HG03442 (cell line): ENCODE measurements around the gene AACS.
A peak's percentile ranks its signal among the peaks of the same experiment; 100 is the strongest.

ENCODE experiments used
- ATAC-seq: cut with Tn5 transposase; IDR thresholded peaks from one replicate; pipeline ENCODE4 v1.9.1; 2021; ENCODE audit warnings: mild to moderate bottlenecking, moderate library complexity; ENCODE audit not compliant: unreplicated experiment

Gene AACS

DNA sequence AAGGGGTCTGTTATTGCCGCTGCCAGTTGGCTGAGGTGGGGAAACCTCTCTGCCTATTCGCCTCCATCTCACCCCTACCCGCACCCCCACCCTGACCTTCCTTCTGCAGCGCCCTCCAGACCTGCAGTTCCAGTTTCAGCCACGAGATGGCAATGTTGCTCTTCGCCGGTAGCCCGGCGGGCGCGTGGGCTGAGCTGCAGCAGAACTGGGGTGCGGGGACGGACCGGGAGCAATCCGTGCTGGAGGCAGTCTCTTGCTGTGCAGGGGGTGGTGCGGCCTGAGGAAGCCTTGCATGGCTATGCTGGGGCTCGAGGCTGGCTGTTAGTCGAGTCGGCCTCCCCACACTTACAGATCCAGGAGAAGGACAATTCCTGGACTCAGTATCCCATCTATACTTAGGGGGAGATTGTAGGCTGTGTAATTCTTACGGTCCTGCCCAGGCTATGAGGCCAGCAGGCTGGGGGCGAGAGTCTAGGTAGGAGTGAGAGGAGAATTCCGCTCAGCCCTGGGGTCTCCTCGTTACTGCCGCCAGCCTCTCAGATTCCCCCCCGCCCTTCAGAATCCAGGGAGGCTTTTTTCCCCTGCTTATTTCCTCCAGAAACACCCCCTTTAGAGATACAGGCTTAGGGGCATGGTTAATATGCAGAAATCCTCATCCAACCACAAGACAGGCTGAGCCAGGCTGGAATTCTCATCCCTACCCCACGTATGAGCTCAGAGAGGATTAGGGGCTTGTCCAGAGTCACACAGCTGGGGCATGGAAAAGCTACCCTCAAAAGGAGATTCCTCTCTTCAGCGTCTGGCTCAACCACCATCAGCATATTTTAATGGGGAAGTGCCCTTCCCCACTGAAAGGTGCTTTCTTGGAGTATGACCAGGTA lies 118.2 kb downstream of the AACS start:
- ATAC-seq = peak; percentile 59

DNA sequence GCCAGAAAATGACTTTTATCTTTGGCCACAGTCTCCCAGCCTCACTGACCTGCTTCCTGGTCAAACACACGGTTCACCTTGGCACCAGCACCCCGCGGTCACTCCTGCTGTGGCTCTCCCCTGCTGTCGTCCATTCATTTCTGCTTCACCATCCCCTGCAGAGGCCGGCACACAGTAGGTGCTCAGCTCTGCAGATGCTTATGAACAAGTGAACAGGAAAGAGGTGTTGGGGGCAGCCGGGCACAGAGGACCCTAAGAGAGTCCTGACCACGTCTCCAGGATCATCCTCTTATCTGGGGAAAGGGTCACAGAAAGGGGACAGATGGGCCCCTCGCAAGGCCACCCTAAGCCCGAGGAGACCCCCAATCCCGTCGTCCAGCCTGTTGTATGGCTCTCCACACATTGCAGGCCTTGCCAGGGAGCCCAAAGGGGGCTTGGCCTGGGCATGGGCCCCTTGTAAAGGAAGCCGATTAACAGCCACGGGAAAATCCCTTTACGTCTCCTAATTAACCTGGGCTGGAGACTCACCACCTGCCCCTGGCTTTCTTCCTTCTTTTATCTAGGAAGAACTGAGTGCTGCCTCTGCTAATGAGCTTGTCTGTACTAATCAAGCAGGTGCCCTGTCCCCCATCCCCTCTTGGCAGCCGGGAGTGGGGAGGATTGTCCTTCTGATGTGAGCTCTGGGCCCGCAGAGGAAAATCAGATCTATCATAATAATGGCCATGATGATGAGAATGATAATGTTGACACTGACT lies 119.2 kb downstream of the AACS start:
- no peak for ATAC-seq

- ATAC-seq = no peak
Measured at GRCh38 chr12:125185311-125185739, 120.1 kb downstream of the AACS start.

DNA sequence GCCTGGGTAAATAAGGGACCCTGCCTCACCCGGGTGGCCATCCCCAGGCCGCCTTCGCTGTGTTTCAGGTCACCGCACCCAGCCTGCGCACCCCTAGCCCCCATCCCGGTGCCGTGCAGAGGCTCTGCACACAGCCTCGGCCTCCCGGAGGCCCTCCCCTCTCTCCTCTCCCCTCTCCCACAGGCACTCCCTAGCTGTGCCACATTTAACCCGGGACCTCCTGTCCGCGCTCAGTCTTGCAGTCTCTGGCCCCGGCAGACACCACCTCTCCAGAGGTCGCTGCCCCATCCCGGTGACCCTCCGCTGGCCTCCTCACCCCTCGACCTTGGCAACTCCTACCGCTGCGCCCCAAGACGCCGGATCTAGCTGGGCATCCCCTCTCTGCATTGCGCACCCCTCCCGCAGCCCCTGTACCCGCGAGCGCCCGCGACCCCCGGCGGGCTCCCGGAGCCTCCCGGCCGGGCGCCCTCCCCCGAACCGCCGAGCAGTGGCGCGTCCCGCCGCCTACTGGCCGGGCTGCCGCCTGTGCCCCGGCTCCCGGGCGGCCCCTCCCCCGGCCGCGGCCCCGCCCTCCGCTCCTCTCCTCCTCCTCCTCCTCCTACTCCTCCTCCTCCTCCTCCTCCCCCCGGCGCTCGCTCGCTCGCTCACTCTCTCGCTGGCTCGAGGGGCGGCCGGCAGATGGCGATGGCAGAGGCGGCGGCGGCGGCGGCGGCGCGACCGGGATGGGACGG lies 120.7 kb downstream of the AACS start, which contains the start of gene TMEM132B:
TSS of gene TMEM132B (plus strand) at position 647 of the 731 bp plus-strand sequence.
- ATAC-seq = peak; percentile 46

- ATAC-seq = peak; percentile 23
Measured at GRCh38 chr12:125186471-125187147, 121.4 kb downstream of the AACS start.

DNA sequence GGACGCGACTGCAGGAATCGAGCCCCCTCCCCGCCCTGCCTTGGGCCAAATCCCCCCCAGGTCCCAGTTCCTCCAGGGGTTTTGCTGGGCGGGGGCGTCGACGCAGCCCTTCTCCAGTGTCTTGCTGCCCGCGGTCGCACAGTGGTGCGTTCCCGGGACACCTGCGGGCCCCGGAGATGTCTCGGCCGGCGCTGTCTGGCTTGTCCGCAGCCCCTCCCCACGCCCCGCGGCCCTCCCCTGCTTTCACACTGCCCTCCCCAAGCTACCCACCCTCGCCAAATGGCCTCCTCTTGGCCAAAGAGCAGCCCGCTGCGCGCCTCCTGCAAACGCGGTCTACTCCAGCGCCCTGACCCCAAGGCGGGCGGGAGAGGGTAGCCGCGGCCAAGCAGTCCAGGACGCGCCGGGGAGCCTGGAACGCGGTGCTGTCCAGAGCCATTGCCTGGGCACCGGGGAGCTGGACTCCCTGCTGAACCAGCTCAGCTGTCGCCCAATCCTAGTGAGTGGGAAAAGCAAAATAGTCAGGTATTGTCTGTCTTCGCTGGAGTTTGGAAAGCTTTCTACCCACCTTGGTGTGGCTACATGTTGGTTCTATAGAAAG lies 122.0 kb downstream of the AACS start:
- ATAC-seq = no peak

GRCh38 chr12:125187780-125188741 lies 122.8 kb downstream of the AACS start:
- no peak for ATAC-seq

DNA sequence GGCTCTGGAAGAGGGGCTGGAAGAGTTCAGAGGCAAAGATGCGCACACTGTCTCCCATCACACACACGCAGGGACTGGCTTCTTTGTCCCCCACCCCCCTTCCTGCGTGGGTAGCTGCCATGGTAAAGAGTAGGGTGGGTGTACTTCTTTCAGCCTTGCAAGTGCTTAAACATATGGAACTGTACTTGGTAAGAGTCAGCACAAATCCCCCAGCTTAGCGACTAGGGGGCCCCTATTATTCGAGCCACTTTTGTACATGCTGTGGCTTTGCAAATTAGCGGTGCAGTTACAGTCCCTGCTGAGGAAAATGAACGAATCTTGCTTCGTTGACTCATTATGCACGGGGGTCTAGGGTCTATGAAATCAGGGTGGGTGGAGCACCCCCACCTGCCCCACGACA lies 123.8 kb downstream of the AACS start:
- ATAC-seq = no peak

DNA sequence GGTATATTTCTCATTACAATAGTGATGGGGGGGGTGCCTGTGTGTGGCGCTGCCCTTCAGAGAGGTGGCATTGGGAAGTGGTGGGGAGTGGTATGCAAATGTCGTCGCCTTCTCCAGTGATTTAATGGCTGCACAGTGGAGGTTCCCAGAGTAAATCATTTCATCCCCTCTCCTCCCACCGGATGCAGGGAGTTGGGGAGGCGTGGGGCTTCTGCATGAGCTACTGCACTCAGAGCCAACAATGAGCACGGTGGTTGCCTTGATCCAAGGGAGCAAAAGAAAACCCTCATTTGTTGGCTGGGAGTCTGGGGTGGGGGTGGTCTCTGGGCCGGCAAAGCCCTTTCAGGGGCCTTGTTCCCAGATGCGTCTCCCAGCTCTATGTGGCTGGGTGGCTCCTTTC lies 124.3 kb downstream of the AACS start:
- ATAC-seq = no peak

DNA sequence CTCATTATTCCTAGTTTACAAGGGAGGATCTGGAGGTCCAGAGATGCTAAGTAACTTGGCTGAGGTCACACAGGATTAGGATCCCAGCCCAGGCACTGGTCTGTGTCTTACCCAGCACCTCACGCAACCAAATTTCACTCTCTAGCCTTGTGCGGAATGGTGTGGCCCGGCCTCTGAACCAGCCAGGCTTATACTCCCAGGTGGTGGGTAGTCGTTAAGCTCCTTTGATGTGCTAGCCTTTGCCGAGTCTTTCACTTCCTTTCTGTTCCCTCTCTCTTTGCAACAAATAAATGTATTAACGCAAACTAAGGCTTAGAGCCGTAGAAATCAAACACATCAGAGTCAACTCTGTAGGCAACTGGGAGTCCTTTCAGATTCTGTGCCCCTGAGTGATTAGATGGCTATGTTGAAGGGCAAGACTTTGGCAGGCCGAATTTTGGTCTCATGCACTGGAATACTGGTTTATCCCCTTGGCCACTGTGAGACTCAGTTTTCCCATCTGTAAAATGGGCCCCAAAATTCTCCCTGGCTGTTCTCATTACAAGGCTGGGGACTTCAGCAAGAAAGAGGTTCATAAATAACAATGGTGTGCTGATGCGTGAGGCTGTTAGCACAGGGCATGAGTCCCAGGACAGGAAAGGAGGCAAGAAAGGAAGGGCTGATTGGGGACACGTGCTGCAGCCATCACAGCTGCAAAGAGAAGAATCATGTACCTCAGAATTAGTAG lies 126.3 kb downstream of the AACS start:
- ATAC-seq = no peak

DNA sequence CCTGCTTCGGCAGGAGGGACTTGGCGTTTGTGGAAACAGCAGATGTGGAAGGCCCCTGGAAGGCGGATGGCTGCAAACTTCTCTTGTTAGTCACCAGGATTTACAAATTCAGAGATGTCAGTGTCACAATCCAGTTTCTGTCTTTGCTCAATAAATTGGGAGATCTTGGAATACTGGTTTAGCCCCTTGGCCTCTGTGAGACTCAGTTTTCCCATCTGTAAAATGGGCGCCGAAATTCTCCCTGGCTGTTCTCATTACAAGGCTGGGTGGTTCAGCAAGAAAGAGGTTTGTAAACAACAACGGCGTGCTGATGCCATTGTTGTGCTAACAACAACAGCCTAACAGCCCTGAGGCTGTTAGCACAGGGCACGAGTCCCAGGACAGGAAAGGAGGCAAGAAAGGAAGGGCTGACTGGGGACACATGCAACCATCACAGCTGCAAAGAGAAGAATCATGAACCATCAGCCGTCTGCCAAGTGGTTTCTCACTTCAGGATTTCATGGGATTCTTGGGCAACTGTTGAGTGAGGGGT lies 127.5 kb downstream of the AACS start:
- no peak for ATAC-seq
